ENCODE results near the gene TOP3A. TPM values are rescaled to one million over a fixed set of nuclear protein-coding genes. Genes with fewer than 3 reads are reported as not detected.

Gene TOP3A
- total and polyA plus RNA-seq, 2 of the 4 experiments (the other 2 are of a cell fraction) = 13.4 to 21.3 TPM

GRCh38 chr17:18237461-18237860 is 77.3 kb downstream of the TOP3A start:
- H4K5ac ChIP-seq (ENCODE audit: low read depth, low read length) = no peak overlapping the region
- peaks cover 5% of the 10 kb centered on the region for H3K4me1 ChIP-seq (ENCODE audit: control insufficient read depth, insufficient read depth, low read length)
- H2BK120ac ChIP-seq (ENCODE audit: low read depth, low read length) = no peak overlapping the region
- H3K23ac ChIP-seq (ENCODE audit: low read depth, low read length) = no peak overlapping the region
- no TSS peak for BruUV-seq (replicated peaks)
- H2AK9ac ChIP-seq (replicated peaks; ENCODE audit: low read depth, low read length, poor library complexity) = no peak overlapping the region
- H3K27me3 ChIP-seq (ENCODE audit: control insufficient read depth, insufficient read depth, low read length) = no peaks in the 10 kb centered on the region
- no peak overlapping the region for H4K8ac ChIP-seq (ENCODE audit: low read depth in 2 of 2, low read length in 2 of 2)
- H3K9ac ChIP-seq (ENCODE audit: low read depth, low read length) = no peak overlapping the region
- ATAC-seq (ENCODE audit: low read depth) = no peak
- intact Hi-C loops (cut with micrococcal nuclease) = no loop called here
- no peaks in the 10 kb centered on the region for H3K9me3 ChIP-seq (ENCODE audit: control insufficient read depth, insufficient read depth, low read length)
- no peak for DNase-seq
- H3K9me1 ChIP-seq (ENCODE audit: insufficient read depth, low read length) = no peaks in the 10 kb centered on the region
- H3K56ac ChIP-seq (ENCODE audit: extremely low read depth, insufficient read depth, low read length) = no peak overlapping the region
- peaks cover 0 to 14% of the 10 kb centered on the region in 2 experiments; a peak in 3 of 4 replicates for H3K79me1 ChIP-seq (ENCODE audit: low read depth in 1 of 2, low read length in 2 of 2)
- CTCF ChIA-PET = no interaction called here
- TF ChIP-seq MXI1 (IDR thresholded peaks at IDR 0.05; ENCODE audit: borderline replicate concordance, low read depth, low read length) = no peak
- TF ChIP-seq CTCF (conservative IDR thresholded peaks at IDR 0.05; ENCODE audit: low read depth, low read length) = no peak
- no peak for TF ChIP-seq ELK1 (IDR thresholded peaks at IDR 0.05; ENCODE audit: borderline replicate concordance, low read depth, low read length)
- TF ChIP-seq CHD1 (IDR thresholded peaks at IDR 0.05; ENCODE audit: low read depth, low read length) = no peak
- no peak for TF ChIP-seq MAZ (IDR thresholded peaks at IDR 0.05; ENCODE audit: borderline replicate concordance, low read depth, low read length)
- TF ChIP-seq NFE2L2 (IDR thresholded peaks at IDR 0.05; ENCODE audit: low read depth, low read length) = no peak
- no peak overlapping the region for H3K4ac ChIP-seq (ENCODE audit: low read depth, low read length)
- POLR2A ChIA-PET (ENCODE audit: unreplicated experiment) = no interaction called here
- in situ Hi-C loops (cut with MboI; ENCODE audit: low sequenced_read_pairs) = no loop called here
- H3K4me2 ChIP-seq (ENCODE audit: low read depth, low read length) = no peak overlapping the region
- 94% methylated on average over 14 of the region's 20 CpGs; no CpG with 5 or more reads in 1 of the 2 experiments for WGBS, 2 experiments (ENCODE audit: extremely low coverage in 2 of 2, insufficient read length in 1 of 2)
- no peak overlapping the region for H2AFZ ChIP-seq (replicated peaks; ENCODE audit: low read length, poor library complexity)
- H3K14ac ChIP-seq (replicated peaks; ENCODE audit: low read depth, low read length) = no peak overlapping the region
- H2BK20ac ChIP-seq (ENCODE audit: low read depth, low read length) = no peak overlapping the region
- no peak overlapping the region for H2AK5ac ChIP-seq (ENCODE audit: low read depth, low read length)
- H2BK15ac ChIP-seq (ENCODE audit: low read depth, low read length) = no peak overlapping the region
- peaks cover 5% of the 10 kb centered on the region for H4K20me1 ChIP-seq (ENCODE audit: insufficient read depth, low read length)
- no peak overlapping the region for H3K27ac ChIP-seq (ENCODE audit: insufficient read depth, low read length)
- H3K18ac ChIP-seq (ENCODE audit: low read depth, low read length) = no peak overlapping the region
- no peak overlapping the region for H4K91ac ChIP-seq (ENCODE audit: insufficient read depth, low read depth, low read length)
- H3K36me3 ChIP-seq (ENCODE audit: control insufficient read depth, insufficient read depth, low read length) = peaks cover 78% of the 10 kb centered on the region
- H2BK5ac ChIP-seq (ENCODE audit: low read depth, low read length, poor library complexity, severe bottlenecking) = no peak overlapping the region
- dilution Hi-C loops (cut with HindIII; ENCODE audit: low sequenced_read_pairs, unreplicated experiment) = no loop called here
- no peak overlapping the region for H3K4me3 ChIP-seq (ENCODE audit: insufficient read depth, low read depth, low read length)

All from IMR-90 (cell line).